Pancreas (tissue), 10 donors: ENCODE data around the gene CAVIN4. TPM values are rescaled to one million over a fixed set of nuclear protein-coding genes. Genes with fewer than 3 reads are reported as not detected.

ENCODE experiments used
- ATAC-seq, 4 donors: fragments of 200-7000 bp; cut with Tn5 transposase; one replicate each; pipeline versions ENCODE4 v1.8.0 to v1.9.1; 2020; ENCODE audit warnings: mild to moderate bottlenecking in 4 of 4, moderate library complexity in 4 of 4
- DNase-seq, 6 donors: peaks; one replicate each; pipeline ENCODE4 v3.0.0-alpha.2; 2020
- FAIRE-seq: peaks from 2 replicates; lab custom pipeline; 2012; peaks lifted over from hg19 to GRCh38; lab: Jason Lieb, UNC
- H3K27ac ChIP-seq, 4 donors: fragments of 200-600 bp; sonication (generic); 1 replicate in 3 of 4; 2 replicates in 1 of 4; pipeline versions ENCODE4 v1.5.0 to v1.8.0; 2020
- H3K27me3 ChIP-seq, 4 donors: fragments of 200-600 bp; one replicate each; pipeline ENCODE4 v1.8.0; 2021
- H3K36me3 ChIP-seq, 3 donors: fragments of 200-600 bp; sonication (generic) in 1 of 3; one replicate each; pipeline versions ENCODE4 v1.5.0 to v1.8.0; 2020 to 2021
- H3K4me1 ChIP-seq, 3 donors: fragments of 200-600 bp; one replicate each; pipeline ENCODE4 v1.8.0; 2021
- H3K4me3 ChIP-seq, 4 donors: fragments of 200-600 bp; sonication (generic) in 2 of 4; one replicate each; pipeline versions ENCODE4 v1.5.0 to v1.8.0; 2020 to 2021
- H3K9me3 ChIP-seq, 4 donors: fragments of 200-600 bp; one replicate each; pipeline ENCODE4 v1.8.0; 2021
- WGBS, 2 donors: extraction: QIAGEN DNeasy Blood & Tissue Kit; methylation state at CpG; one replicate each; pipeline ENCODE4 v1.1.7; 2013; 5-methylcytosine and 5-hydroxymethylcytosine counted together
- intact Hi-C, 3 donors: fragments of 100-400 bp; cut with DNase I; formaldehyde crosslinking; loops; one replicate each; pipeline versions ENCODE4 v1.11.1 to v1.14.2; 2022
- polyA plus RNA-seq, 2 donors: library from polyadenylated mRNA; stranded (reverse); fragments of 200-250 nt; gene quantifications; one replicate each; pipeline ENCODE4 v1.2.3, GENCODE V29; 2013
- total RNA-seq, 6 donors: library from RNA; stranded (reverse); fragmentation: NEBNext Ultra II Directional in 4 of 6; extraction: Animal tissue kit (Norgen Biotek cat#: 25700) in 4 of 6; gene quantifications; one replicate each; pipeline versions ENCODE4 v1.2.1 to v1.2.4, GENCODE V29; 2021 to 2023
- TF ChIP-seq, protein P1 (sequence below), 4 donors: fragments of 200-600 bp; sonication (generic) in 3 of 4; IDR thresholded peaks; one replicate each; pipeline versions ENCODE4 v1.5.0 to v1.8.0; 2021; ENCODE audit warnings: antibody characterized with exemption in 4 of 4
- donor health status: healthy with polysubstance abuse.
- donor health status: DM: no; HTN: no; CAD: no; lungs with moderate emphysema.
- donor health status: DM: no; HTN: no; CAD: no.
- donor health status: control.
- donor health status: control.
- donor health status: Bipolar disorder and iron deficiency.
- donor health status: DM: yes; HTN: yes; CAD: no.
- donor health status: DM: no; HTN: no; CAD: no.
- donor health status: DM: no; HTN: no; CAD: no.
- donor health status: DM: yes; HTN: yes; CAD: no.

Gene CAVIN4
- total and polyA plus RNA-seq, 8 donors, result 0.06 to 0.19 (median 0.09) TPM; not detected in 1

DNA sequence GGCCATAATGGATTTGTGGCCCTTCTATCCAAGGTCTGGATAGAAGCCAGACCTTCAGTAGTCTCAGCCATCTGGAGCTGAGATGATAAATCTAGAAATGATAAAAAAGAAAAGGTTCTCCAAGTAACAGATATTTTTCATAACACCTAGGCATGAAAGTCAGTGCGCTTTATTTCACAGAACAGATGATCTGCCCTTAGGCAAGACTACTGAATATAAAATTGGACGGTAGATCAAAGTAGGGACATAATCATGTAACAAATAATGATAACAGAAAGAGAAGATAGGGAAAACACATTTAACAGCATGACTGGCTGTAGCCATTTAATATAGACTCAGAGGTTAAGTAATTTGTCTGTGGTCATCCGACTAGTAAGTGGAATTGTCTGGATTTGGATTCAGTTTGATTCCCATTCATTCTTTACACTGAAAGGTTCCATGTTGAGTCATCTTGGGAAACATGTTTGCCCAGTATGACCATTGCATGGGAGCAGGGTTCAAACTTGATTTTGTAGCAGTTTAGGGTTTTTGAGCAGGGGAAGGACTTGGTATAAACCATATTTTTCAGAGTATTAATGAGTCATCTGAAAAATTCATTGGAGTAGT, 4.1 kb upstream of the CAVIN4 start:
- FAIRE-seq (no peak), ATAC-seq (no peak)
- TF ChIP-seq, protein P1, sequence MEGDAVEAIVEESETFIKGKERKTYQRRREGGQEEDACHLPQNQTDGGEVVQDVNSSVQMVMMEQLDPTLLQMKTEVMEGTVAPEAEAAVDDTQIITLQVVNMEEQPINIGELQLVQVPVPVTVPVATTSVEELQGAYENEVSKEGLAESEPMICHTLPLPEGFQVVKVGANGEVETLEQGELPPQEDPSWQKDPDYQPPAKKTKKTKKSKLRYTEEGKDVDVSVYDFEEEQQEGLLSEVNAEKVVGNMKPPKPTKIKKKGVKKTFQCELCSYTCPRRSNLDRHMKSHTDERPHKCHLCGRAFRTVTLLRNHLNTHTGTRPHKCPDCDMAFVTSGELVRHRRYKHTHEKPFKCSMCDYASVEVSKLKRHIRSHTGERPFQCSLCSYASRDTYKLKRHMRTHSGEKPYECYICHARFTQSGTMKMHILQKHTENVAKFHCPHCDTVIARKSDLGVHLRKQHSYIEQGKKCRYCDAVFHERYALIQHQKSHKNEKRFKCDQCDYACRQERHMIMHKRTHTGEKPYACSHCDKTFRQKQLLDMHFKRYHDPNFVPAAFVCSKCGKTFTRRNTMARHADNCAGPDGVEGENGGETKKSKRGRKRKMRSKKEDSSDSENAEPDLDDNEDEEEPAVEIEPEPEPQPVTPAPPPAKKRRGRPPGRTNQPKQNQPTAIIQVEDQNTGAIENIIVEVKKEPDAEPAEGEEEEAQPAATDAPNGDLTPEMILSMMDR (IDR thresholded peaks at IDR 0.05), result no peak

DNA sequence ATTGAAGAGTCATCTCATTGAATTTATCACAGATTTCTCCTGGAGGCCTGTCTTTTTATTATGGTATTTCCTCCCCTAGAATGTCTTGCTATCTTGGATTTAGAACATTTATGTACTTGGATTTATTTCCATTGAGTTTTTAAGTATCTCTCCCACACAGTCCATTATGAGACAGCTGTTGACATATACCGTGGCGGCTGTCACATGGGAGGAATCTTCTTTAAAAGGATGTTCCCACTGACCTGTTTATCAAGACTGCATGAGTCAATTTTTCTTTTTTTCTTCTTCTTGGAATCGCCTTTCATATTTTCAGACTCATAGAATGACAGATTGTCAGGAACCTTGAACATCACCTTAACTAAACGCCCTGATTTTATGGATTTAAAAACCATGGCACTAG, 2.9 kb upstream of the CAVIN4 start:
- no peaks in the 10 kb centered on the region for H3K27me3 ChIP-seq
- H3K36me3 ChIP-seq, result no peaks in the 10 kb centered on the region
- 83 to 86% methylated on average over 4 of the region's 4 CpGs for WGBS, 2 donors
- no peaks in the 10 kb centered on the region for H3K4me1 ChIP-seq
- FAIRE-seq, result no peak
- no peaks in the 10 kb centered on the region for H3K9me3 ChIP-seq
- TF ChIP-seq, protein P1 (IDR thresholded peaks at IDR 0.05), result no peak
- H3K4me3 ChIP-seq, result no peak overlapping the region
- no peak for ATAC-seq
- no peak overlapping the region for H3K27ac ChIP-seq
- intact Hi-C loops, result no loop called here
- no peak for DNase-seq

More for the DNA sequence above, 4.1 kb upstream of the CAVIN4 start:
- Histone ChIP-seq H3K27me3 (no peaks in the 10 kb centered on the region), H3K4me3 (no peak overlapping the region), H3K36me3 (no peaks in the 10 kb centered on the region), H3K27ac (no peak overlapping the region), H3K4me1 (no peaks in the 10 kb centered on the region), H3K9me3 (no peaks in the 10 kb centered on the region)
- intact Hi-C loops, result no loop called here
- 79 to 80% methylated on average over 3 of the region's 3 CpGs for WGBS, 2 donors
- no peak for DNase-seq

DNA sequence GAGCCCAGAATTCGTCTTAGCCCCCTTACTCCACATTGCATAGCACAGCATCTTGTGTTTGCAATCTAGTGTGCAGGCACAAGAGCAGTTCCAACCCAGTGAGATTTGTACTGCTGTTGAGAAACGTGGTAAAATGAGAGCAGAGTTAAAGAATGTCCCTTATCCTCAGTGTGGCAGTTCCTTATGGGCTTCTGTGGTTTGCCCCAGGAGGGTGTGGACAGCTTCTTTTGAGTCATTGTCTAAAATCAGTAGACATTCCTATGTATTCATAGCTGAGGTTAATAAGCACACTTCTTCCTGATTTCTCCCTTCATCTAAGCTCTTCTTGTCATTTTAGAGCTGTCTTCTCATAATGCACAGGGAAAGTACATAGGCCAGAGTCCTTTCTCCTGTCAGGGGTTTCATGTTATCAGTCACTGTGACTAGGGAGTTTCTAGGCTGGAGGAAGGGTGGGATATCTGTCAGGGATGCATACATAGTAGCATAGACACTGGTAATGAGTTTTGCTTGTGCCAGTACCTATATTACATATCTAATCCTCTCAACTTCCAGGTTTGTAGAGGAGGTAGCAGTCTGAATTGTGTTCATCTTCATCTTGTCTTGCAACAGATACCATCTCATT, 2.0 kb upstream of the CAVIN4 start:
- no peak for DNase-seq
- intact Hi-C loops, result no loop called here
- Histone ChIP-seq H3K27ac (no peak overlapping the region), H3K4me1 (no peaks in the 10 kb centered on the region), H3K4me3 (no peak overlapping the region), H3K36me3 (no peaks in the 10 kb centered on the region), H3K27me3 (no peaks in the 10 kb centered on the region), H3K9me3 (no peaks in the 10 kb centered on the region)
- FAIRE-seq, result no peak
- TF ChIP-seq, protein P1 (IDR thresholded peaks at IDR 0.05), result no peak
- no peak for ATAC-seq
- 65 to 73% methylated on average over 2 of the region's 2 CpGs for WGBS, 2 donors

DNA sequence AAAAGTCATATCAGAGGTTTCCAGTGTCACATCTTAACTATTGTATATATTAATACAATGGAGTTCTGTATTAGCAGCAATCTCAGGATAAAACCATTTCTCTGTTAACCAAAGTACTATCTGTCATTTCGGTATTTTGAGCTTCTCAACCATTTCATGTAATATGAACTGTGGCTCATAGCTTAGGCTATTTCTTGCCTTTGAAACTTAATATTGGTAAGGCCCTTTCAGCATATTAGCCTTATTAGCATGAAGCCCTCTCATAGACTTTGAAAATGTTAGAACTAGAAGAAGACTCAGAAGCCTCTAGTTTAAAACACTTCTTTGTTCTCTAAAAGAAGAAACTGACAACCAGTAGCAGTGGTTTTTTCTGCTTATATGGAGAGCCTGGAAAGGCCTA, 731 bp downstream of the CAVIN4 start:
- no peaks in the 10 kb centered on the region for H3K27me3 ChIP-seq
- H3K36me3 ChIP-seq, result no peaks in the 10 kb centered on the region
- no peak overlapping the region for H3K27ac ChIP-seq
- H3K4me1 ChIP-seq, result no peaks in the 10 kb centered on the region
- TF ChIP-seq, protein P1 (IDR thresholded peaks at IDR 0.05), result no peak
- intact Hi-C loops, result no loop called here
- no peaks in the 10 kb centered on the region for H3K9me3 ChIP-seq
- no peak for DNase-seq
- no peak for ATAC-seq
- H3K4me3 ChIP-seq, result no peak overlapping the region
- no peak for FAIRE-seq
- WGBS, 2 donors, result 92 to 96% methylated on average over 1 of the region's 1 CpG

DNA sequence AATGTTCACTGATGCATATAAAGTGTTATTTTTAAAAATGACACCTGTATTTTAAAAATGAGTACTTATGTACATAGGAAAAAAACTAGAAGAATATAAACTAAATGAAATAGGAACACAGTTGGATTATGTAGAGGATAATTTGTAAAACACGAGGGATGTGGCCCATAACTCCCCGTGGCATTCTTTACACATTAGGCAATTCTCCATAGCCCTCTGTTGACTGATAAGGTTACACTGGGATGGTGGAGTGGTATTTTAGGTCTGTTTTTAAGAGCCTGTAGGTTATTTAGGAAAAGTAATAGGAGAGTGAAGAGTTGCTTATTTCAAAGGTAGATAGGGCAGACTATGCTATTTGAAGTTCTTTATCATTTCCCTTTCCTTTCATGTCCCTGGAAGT, 1.8 kb downstream of the CAVIN4 start:
- Histone ChIP-seq H3K27me3 (no peaks in the 10 kb centered on the region), H3K36me3 (no peaks in the 10 kb centered on the region), H3K4me1 (no peaks in the 10 kb centered on the region), H3K9me3 (no peaks in the 10 kb centered on the region), H3K27ac (no peak overlapping the region), H3K4me3 (no peak overlapping the region)
- intact Hi-C loops, result no loop called here
- DNase-seq (no peak), ATAC-seq (no peak), FAIRE-seq (no peak)
- 85 to 90% methylated on average over 2 of the region's 2 CpGs for WGBS, 2 donors
- TF ChIP-seq, protein P1 (IDR thresholded peaks at IDR 0.05), result no peak
